ENCODE measurements around the gene PROX1. TPM values are rescaled to one million over a fixed set of nuclear protein-coding genes. Genes with fewer than 3 reads are reported as not detected.

The PROX1 gene
- total RNA-seq, 2 experiments from 2014 or later, result 0.02 to 0.15 TPM

- POLR2A ChIA-PET, result no interaction called here
- H3K27me3 Mint-ChIP-seq, result peaks cover 31% of the 10 kb centered on the region
- no peak for DNase-seq
- no peak overlapping the region for H3K27ac Mint-ChIP-seq
- H3K9me3 Mint-ChIP-seq, result no peaks in the 10 kb centered on the region
- CTCF ChIA-PET, result no interaction called here
- no peak overlapping the region for H3K4me3 Mint-ChIP-seq
- H3K36me3 Mint-ChIP-seq (ENCODE audit: low read depth), result no peaks in the 10 kb centered on the region
- H3K4me1 Mint-ChIP-seq, result no peaks in the 10 kb centered on the region
These were observed 7.8 kb downstream of the PROX1 start for GRCh38 chr1:213995603-213996002.

GRCh38 chr1:213996320-213997037 lies 8.7 kb downstream of the PROX1 start:
- no peaks in the 10 kb centered on the region for H3K4me1 Mint-ChIP-seq
- ChIA-PET POLR2A (no interaction called here), CTCF (no interaction called here)
- no peak for DNase-seq
- no peak overlapping the region for H3K27ac Mint-ChIP-seq
- no peak overlapping the region for H3K4me3 Mint-ChIP-seq
- H3K36me3 Mint-ChIP-seq (ENCODE audit: low read depth), result no peaks in the 10 kb centered on the region
- no peaks in the 10 kb centered on the region for H3K9me3 Mint-ChIP-seq
- H3K27me3 Mint-ChIP-seq, result peaks cover 22% of the 10 kb centered on the region

GRCh38 chr1:213997038-213997771 lies 9.4 kb downstream of the PROX1 start:
- POLR2A ChIA-PET, result no interaction called here
- Mint-ChIP-seq H3K27me3 (peaks cover 18% of the 10 kb centered on the region), H3K4me1 (no peaks in the 10 kb centered on the region), H3K27ac (no peak overlapping the region), H3K4me3 (no peak overlapping the region), H3K36me3 (ENCODE audit: low read depth) (no peaks in the 10 kb centered on the region), H3K9me3 (no peaks in the 10 kb centered on the region)
- no peak for DNase-seq
- CTCF ChIA-PET, result no interaction called here

GRCh38 chr1:213997772-213998107 lies 10.0 kb downstream of the PROX1 start:
- H3K4me3 Mint-ChIP-seq, result no peak overlapping the region
- H3K9me3 Mint-ChIP-seq, result no peaks in the 10 kb centered on the region
- ChIA-PET POLR2A (no interaction called here), CTCF (no interaction called here)
- H3K27ac Mint-ChIP-seq, result no peak overlapping the region
- H3K36me3 Mint-ChIP-seq (ENCODE audit: low read depth), result no peaks in the 10 kb centered on the region
- peaks cover 16% of the 10 kb centered on the region for H3K27me3 Mint-ChIP-seq
- H3K4me1 Mint-ChIP-seq, result no peaks in the 10 kb centered on the region
- DNase-seq, result no peak

- Mint-ChIP-seq H3K36me3 (ENCODE audit: low read depth) (no peaks in the 10 kb centered on the region), H3K27ac (no peak overlapping the region), H3K9me3 (no peaks in the 10 kb centered on the region), H3K4me3 (no peak overlapping the region), H3K4me1 (no peaks in the 10 kb centered on the region), H3K27me3 (peaks cover 12% of the 10 kb centered on the region)
- POLR2A ChIA-PET, result no interaction called here
- DNase-seq, result no peak
- CTCF ChIA-PET, result no interaction called here
These were observed 11.0 kb downstream of the PROX1 start for GRCh38 chr1:213998785-213999184.

GRCh38 chr1:213999732-214000131 lies 12.0 kb downstream of the PROX1 start:
- no peaks in the 10 kb centered on the region for H3K36me3 Mint-ChIP-seq (ENCODE audit: low read depth)
- CTCF ChIA-PET, result no interaction called here
- DNase-seq, result no peak
- POLR2A ChIA-PET, result no interaction called here
- no peak overlapping the region for H3K4me3 Mint-ChIP-seq
- no peaks in the 10 kb centered on the region for H3K4me1 Mint-ChIP-seq
- H3K27ac Mint-ChIP-seq, result no peak overlapping the region
- no peaks in the 10 kb centered on the region for H3K9me3 Mint-ChIP-seq
- peaks cover 9% of the 10 kb centered on the region for H3K27me3 Mint-ChIP-seq

GRCh38 chr1:214002060-214002459 lies 14.3 kb downstream of the PROX1 start:
- ChIA-PET POLR2A (no interaction called here), CTCF (no interaction called here)
- Mint-ChIP-seq H3K36me3 (ENCODE audit: low read depth) (no peaks in the 10 kb centered on the region), H3K27ac (no peak overlapping the region), H3K4me3 (no peak overlapping the region), H3K4me1 (no peaks in the 10 kb centered on the region), H3K9me3 (no peaks in the 10 kb centered on the region), H3K27me3 (peaks cover 8% of the 10 kb centered on the region)
- no peak for DNase-seq

- DNase-seq, result no peak
- CTCF ChIA-PET, result no interaction called here
- Mint-ChIP-seq H3K27me3 (peaks cover 8% of the 10 kb centered on the region), H3K36me3 (ENCODE audit: low read depth) (no peaks in the 10 kb centered on the region), H3K27ac (no peak overlapping the region), H3K4me1 (no peaks in the 10 kb centered on the region), H3K4me3 (no peak overlapping the region), H3K9me3 (no peaks in the 10 kb centered on the region)
- POLR2A ChIA-PET, result no interaction called here
These were observed 14.7 kb downstream of the PROX1 start for GRCh38 chr1:214002472-214002871.

- POLR2A ChIA-PET, result no interaction called here
- no peak overlapping the region for H3K4me3 Mint-ChIP-seq
- no peaks in the 10 kb centered on the region for H3K4me1 Mint-ChIP-seq
- CTCF ChIA-PET, result no interaction called here
- DNase-seq, result no peak
- H3K27me3 Mint-ChIP-seq, result peaks cover 8% of the 10 kb centered on the region
- no peak overlapping the region for H3K27ac Mint-ChIP-seq
- H3K9me3 Mint-ChIP-seq, result no peaks in the 10 kb centered on the region
- no peaks in the 10 kb centered on the region for H3K36me3 Mint-ChIP-seq (ENCODE audit: low read depth)
These were observed 15.5 kb downstream of the PROX1 start for GRCh38 chr1:214003233-214003632.

- Mint-ChIP-seq H3K4me1 (no peaks in the 10 kb centered on the region), H3K4me3 (no peak overlapping the region), H3K27me3 (peaks cover 8% of the 10 kb centered on the region), H3K27ac (no peak overlapping the region), H3K36me3 (ENCODE audit: low read depth) (no peaks in the 10 kb centered on the region), H3K9me3 (no peaks in the 10 kb centered on the region)
- ChIA-PET POLR2A (no interaction called here), CTCF (no interaction called here)
- no peak for DNase-seq
These were observed 16.2 kb downstream of the PROX1 start for GRCh38 chr1:214004014-214004413.

GRCh38 chr1:214004795-214005194 lies 17.0 kb downstream of the PROX1 start:
- DNase-seq, result no peak
- H3K36me3 Mint-ChIP-seq (ENCODE audit: low read depth), result no peaks in the 10 kb centered on the region
- H3K4me3 Mint-ChIP-seq, result no peak overlapping the region
- CTCF ChIA-PET, result no interaction called here
- H3K27ac Mint-ChIP-seq, result no peak overlapping the region
- H3K9me3 Mint-ChIP-seq, result no peaks in the 10 kb centered on the region
- H3K4me1 Mint-ChIP-seq, result no peaks in the 10 kb centered on the region
- POLR2A ChIA-PET, result no interaction called here
- peaks cover 8% of the 10 kb centered on the region for H3K27me3 Mint-ChIP-seq

- no peaks in the 10 kb centered on the region for H3K36me3 Mint-ChIP-seq (ENCODE audit: low read depth)
- no peak overlapping the region for H3K4me3 Mint-ChIP-seq
- CTCF ChIA-PET, result no interaction called here
- H3K27ac Mint-ChIP-seq, result no peak overlapping the region
- no peaks in the 10 kb centered on the region for H3K4me1 Mint-ChIP-seq
- peaks cover 8% of the 10 kb centered on the region for H3K27me3 Mint-ChIP-seq
- H3K9me3 Mint-ChIP-seq, result no peaks in the 10 kb centered on the region
- POLR2A ChIA-PET, result no interaction called here
- DNase-seq, result no peak
These were observed 17.9 kb downstream of the PROX1 start for GRCh38 chr1:214005708-214006107.

GRCh38 chr1:214006845-214007244 lies 19.1 kb downstream of the PROX1 start:
- no peaks in the 10 kb centered on the region for H3K36me3 Mint-ChIP-seq (ENCODE audit: low read depth)
- H3K4me1 Mint-ChIP-seq, result no peaks in the 10 kb centered on the region
- no peaks in the 10 kb centered on the region for H3K9me3 Mint-ChIP-seq
- peaks cover 8% of the 10 kb centered on the region for H3K27me3 Mint-ChIP-seq
- ChIA-PET POLR2A (no interaction called here), CTCF (interaction anchor here (1.7 kb wide), 1 partner anchor 17 kb away, joined by 5 read pairs; no protein-coding TSS in a partner anchor)
- no peak overlapping the region for H3K4me3 Mint-ChIP-seq
- no peak for DNase-seq
- no peak overlapping the region for H3K27ac Mint-ChIP-seq

- Mint-ChIP-seq H3K9me3 (no peaks in the 10 kb centered on the region), H3K36me3 (ENCODE audit: low read depth) (no peaks in the 10 kb centered on the region), H3K27ac (no peak overlapping the region), H3K4me1 (no peaks in the 10 kb centered on the region), H3K27me3 (peaks cover 5% of the 10 kb centered on the region), H3K4me3 (no peak overlapping the region)
- ChIA-PET POLR2A (no interaction called here), CTCF (interaction anchor here (1.7 kb wide), 1 partner anchor 19 kb away, joined by 5 read pairs; no protein-coding TSS in a partner anchor)
- no peak for DNase-seq
These were observed 20.6 kb downstream of the PROX1 start for GRCh38 chr1:214008347-214008746.
